Stomach (tissue), 19 donors: ENCODE results near the gene KCNK2. TPM values are rescaled to one million over a fixed set of nuclear protein-coding genes. Genes with fewer than 3 reads are reported as not detected.

Source experiments
- DNase-seq, 2 donors: peaks; one replicate each; pipeline versions ENCODE4 v3.0.0 to v3.0.0-alpha.2; 2013 to 2019
- H3K27ac ChIP-seq, 5 donors: fragments of 200-600 bp in 4 of 5; sonication (generic) in 4 of 5; one replicate each; pipeline ENCODE4 v1.5.1; 2013 to 2019; ENCODE audit warnings: mild to moderate bottlenecking in 1 of 5, moderate library complexity in 1 of 5
- H3K27me3 ChIP-seq, 3 donors: fragments of 200-600 bp; sonication (generic); one replicate each; pipeline ENCODE4 v1.5.1; 2017 to 2019; ENCODE audit warnings: mixed run types in 1 of 3
- H3K36me3 ChIP-seq, 4 donors: fragments of 200-600 bp; sonication (generic); 1 replicate in 3 of 4; 2 replicates in 1 of 4; pipeline ENCODE4 v1.5.1; 2016 to 2019
- H3K4me1 ChIP-seq, 4 donors: fragments of 200-600 bp; sonication (generic); one replicate each; pipeline ENCODE4 v1.5.1; 2016 to 2019
- H3K4me3 ChIP-seq, 4 donors: fragments of 200-600 bp; sonication (generic) in 3 of 4; one replicate each; pipeline ENCODE4 v1.5.1; 2016 to 2019; ENCODE audit warnings: mild to moderate bottlenecking in 1 of 4
- H3K9me3 ChIP-seq, 4 donors: fragments of 200-600 bp; sonication (generic); one replicate each; pipeline ENCODE4 v1.5.1; 2016 to 2019
- CTCF ChIP-seq, 7 experiments: fragments of 450-650 bp in 4 of 7; fragments of 200-600 bp in 3 of 7; sonication (generic) in 3 of 7; IDR thresholded peaks; one replicate each; pipeline ENCODE4 v1.5.1; 2016 to 2019; ENCODE audit warnings: antibody characterized with exemption in 7 of 7, control low read depth in 2 of 7, mild to moderate bottlenecking in 1 of 7
- EP300 ChIP-seq: sonication (generic); formaldehyde crosslinking; IDR thresholded peaks from one replicate; pipeline ENCODE4 v1.6.1; 2017; ENCODE audit warnings: antibody characterized with exemption
- POLR2A ChIP-seq, 4 donors: fragments of 450-650 bp; IDR thresholded peaks; one replicate each; pipeline ENCODE4 v1.6.1; 2016; ENCODE audit warnings: antibody characterized with exemption in 4 of 4, control low read depth in 2 of 4, mild to moderate bottlenecking in 1 of 4, moderate library complexity in 1 of 4
- POLR2AphosphoS5 ChIP-seq, 3 donors: sonication (generic); formaldehyde crosslinking; IDR thresholded peaks; one replicate each; pipeline ENCODE4 v1.6.1; 2016; ENCODE audit warnings: antibody characterized with exemption in 3 of 3
- WGBS, 5 donors: extraction: QIAGEN DNeasy Blood & Tissue Kit in 3 of 5; methylation state at CpG; one replicate each; pipeline versions ENCODE4 v1.1.5 to v1.1.7; 2013 to 2018; 5-methylcytosine and 5-hydroxymethylcytosine counted together
- intact Hi-C: fragments of 100-400 bp; cut with DNase I; formaldehyde crosslinking; loops from one replicate; pipeline ENCODE4 v1.15.1; 2023; ENCODE audit warnings: low total_unique reads
- long read RNA-seq, 10 donors: transcript quantifications; one replicate each; lab custom pipeline, GENCODE V29; 2026
- polyA plus RNA-seq, 3 donors: library from polyadenylated mRNA; stranded (reverse); fragments of 200-250 nt; gene quantifications; one replicate each; pipeline ENCODE4 v1.2.3, GENCODE V29; 2013
- total RNA-seq, 5 donors: library from RNA; depleted of rRNA; stranded (reverse); fragments of >200 nt; gene quantifications; one replicate each; pipeline versions ENCODE4 v1.1.0 to v1.2.3, GENCODE V29; 2014 to 2016
- donor health status: healthy with polysubstance abuse.
- donor health status: Bipolar disorder and iron deficiency.
- donor health status: healthy.

Gene KCNK2
- total RNA-seq: 10 to 100 TPM in 1 of 5 donors, 1 to 10 TPM in 2, not detected in 2; 2.8 to 48.7 (median 4.1) TPM
- 1 to 10 TPM in 2 of 3 donors, under 1 TPM in 1; 0.40 to 5.7 (median 3.2) TPM for polyA plus RNA-seq
- long read RNA-seq, donor 1: 0 reads
- long read RNA-seq, donor 2, partial matches to known transcripts: 0 of 2 reads
- long read RNA-seq, donor 2, other reads (novel, unspliced or antisense): 0 of 2 reads
- long read RNA-seq, donor 3, partial matches to known transcripts: 0 of 1 reads
- long read RNA-seq, donor 3, other reads (novel, unspliced or antisense): 0 of 1 reads
- long read RNA-seq, donor 4, partial matches to known transcripts: 0 of 1 reads
- long read RNA-seq, donor 4, other reads (novel, unspliced or antisense): 0 of 1 reads
- long read RNA-seq, donor 5, partial matches to known transcripts: 0 of 3 reads
- long read RNA-seq, donor 5, other reads (novel, unspliced or antisense): 0 of 3 reads
- long read RNA-seq, donor 6: 0 reads
- long read RNA-seq, donor 7: 0 reads
- long read RNA-seq, donor 8: 0 reads
- long read RNA-seq, donor 9: 0 reads
- long read RNA-seq, donor 10: 0 reads

GRCh38 chr1:215082532-215083382 is at the start of gene KCNK2:
KCNK2 (plus strand) TSS chr1:215082737; CDS start chr1:215083386, 649 bp downstream.
- Histone ChIP-seq H3K27ac (peak within 1 kb of the TSS in 2 of 5 donors; percentile 25 to 27), H3K36me3 (no peaks in the 10 kb centered on the region), H3K27me3 (peaks cover 0 to 44% (median 23%) of the 10 kb centered on the region in 3 donors), H3K9me3 (no peaks in the 10 kb centered on the region), H3K4me3 (peak within 1 kb of the TSS; percentile 45 to 58 (median 54)), H3K4me1 (peaks cover 0 to 23% (median 20%) of the 10 kb centered on the region in 4 donors)
- TF ChIP-seq POLR2A (IDR thresholded peaks at IDR 0.05) (no peak), POLR2AphosphoS5 (IDR thresholded peaks at IDR 0.05) (no peak), EP300 (no peak), CTCF (IDR thresholded peaks at IDR 0.05) (no peak)
- intact Hi-C loops: no loop called here
- 1 to 3% (median 1%) methylated on average over 30 to 84 of the region's 85 CpGs for WGBS, 5 donors
- DNase-seq: peak in 1 of 2 donors; percentile 67

GRCh38 chr1:215032911-215033526 is 49.5 kb upstream of the KCNK2 start:
- no peaks in the 10 kb centered on the region for H3K4me1 ChIP-seq
- H3K27me3 ChIP-seq: no peaks in the 10 kb centered on the region
- no peak for DNase-seq
- H3K9me3 ChIP-seq: no peaks in the 10 kb centered on the region
- TF ChIP-seq POLR2AphosphoS5 (IDR thresholded peaks at IDR 0.05): no peak
- no peaks in the 10 kb centered on the region for H3K36me3 ChIP-seq
- H3K4me3 ChIP-seq: no peak overlapping the region
- 79 to 92% (median 85%) methylated on average over 1 of the region's 1 CpG for WGBS, 5 donors
- H3K27ac ChIP-seq: no peak overlapping the region
- intact Hi-C loops: no loop called here

- no peaks in the 10 kb centered on the region for H3K36me3 ChIP-seq
- no peak for DNase-seq
- 72 to 82% (median 79%) methylated on average over 2 of the region's 2 CpGs for WGBS, 5 donors
- H3K4me1 ChIP-seq: no peaks in the 10 kb centered on the region
- no peak for TF ChIP-seq CTCF (IDR thresholded peaks at IDR 0.05)
- no peak for TF ChIP-seq EP300
- TF ChIP-seq POLR2AphosphoS5 (IDR thresholded peaks at IDR 0.05): no peak
- TF ChIP-seq POLR2A (IDR thresholded peaks at IDR 0.05): no peak
- intact Hi-C loops: no loop called here
- H3K9me3 ChIP-seq: no peaks in the 10 kb centered on the region
- H3K4me3 ChIP-seq: no peak overlapping the region
- no peak overlapping the region for H3K27ac ChIP-seq
- H3K27me3 ChIP-seq: no peaks in the 10 kb centered on the region
Observed at GRCh38 chr1:215040190-215040589, 42.3 kb upstream of the KCNK2 start.

- Histone ChIP-seq H3K36me3 (no peaks in the 10 kb centered on the region), H3K4me3 (no peak overlapping the region), H3K9me3 (no peaks in the 10 kb centered on the region), H3K27me3 (no peaks in the 10 kb centered on the region), H3K27ac (no peak overlapping the region), H3K4me1 (no peaks in the 10 kb centered on the region)
- 84 to 93% (median 89%) methylated on average over 1 of the region's 1 CpG for WGBS, 5 donors
- intact Hi-C loops: no loop called here
- DNase-seq: no peak
- no peak for TF ChIP-seq POLR2AphosphoS5 (IDR thresholded peaks at IDR 0.05)
- no peak for TF ChIP-seq POLR2A (IDR thresholded peaks at IDR 0.05)
- no peak for TF ChIP-seq EP300
- no peak for TF ChIP-seq CTCF (IDR thresholded peaks at IDR 0.05)
Observed at GRCh38 chr1:215043401-215043800, 39.1 kb upstream of the KCNK2 start.
